Sigmoid colon (tissue), 3 donors: ENCODE results near the gene UBE3A.

Experiments used
- CTCF ChIP-seq, 4 experiments: fragments of 450-650 bp in 3 of 4; fragments of 200-600 bp in 1 of 4; IDR thresholded peaks; one replicate each; pipeline ENCODE4 v1.5.1; 2016 to 2019; ENCODE audit warnings: antibody characterized with exemption in 4 of 4, mild to moderate bottlenecking in 3 of 4, moderate library complexity in 2 of 4
- POLR2A ChIP-seq, 2 donors: fragments of 450-650 bp; IDR thresholded peaks; one replicate each; pipeline ENCODE4 v1.6.1; 2016; ENCODE audit warnings: antibody characterized with exemption in 2 of 2, mild to moderate bottlenecking in 2 of 2, moderate library complexity in 2 of 2

DNA sequence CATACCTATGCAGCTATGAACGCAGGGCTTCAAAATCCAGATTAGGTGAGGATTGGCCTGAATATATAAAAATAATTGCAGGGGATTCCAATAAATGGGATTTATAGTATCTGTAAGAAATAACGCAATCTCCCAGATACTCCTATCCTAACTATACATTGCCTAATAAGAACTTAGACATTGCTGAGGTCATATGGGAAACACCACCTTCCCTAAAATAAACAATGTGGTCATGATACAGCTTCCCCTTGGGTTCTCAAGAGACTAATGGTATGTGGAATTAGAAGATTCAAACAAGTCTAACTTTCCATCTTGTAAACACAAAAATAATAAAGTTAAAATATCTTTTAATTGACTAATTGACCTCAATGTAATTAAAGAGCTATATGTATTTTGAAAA is 28.2 kb downstream of the UBE3A start:
- TF ChIP-seq POLR2A (IDR thresholded peaks at IDR 0.05) (no peak), CTCF (IDR thresholded peaks at IDR 0.05) (no peak)
